ENCODE data around the gene PPP2R2C. TPM values are rescaled to one million over a fixed set of nuclear protein-coding genes. Genes with fewer than 3 reads are reported as not detected.

Gene PPP2R2C
- total RNA-seq, 1 experiment from 2014 or later, result 32.9 TPM

DNA sequence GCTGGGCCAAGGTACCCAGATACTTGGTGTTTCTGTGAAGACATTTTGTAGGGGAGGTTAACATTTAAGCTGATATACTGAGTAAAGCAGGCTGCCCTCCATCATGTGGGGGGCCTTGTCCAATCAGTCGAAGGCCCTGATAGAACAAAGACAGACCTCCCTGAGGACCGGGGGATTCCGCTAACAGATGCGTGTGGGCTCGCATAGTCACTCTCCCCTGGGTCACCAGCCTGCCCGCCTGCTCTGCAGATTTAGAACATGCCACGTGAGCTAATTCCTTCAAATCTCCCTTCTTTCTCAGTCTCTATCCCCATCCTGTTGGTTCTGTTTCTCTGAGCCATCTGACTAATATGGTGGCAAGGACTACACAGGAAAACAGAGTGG lies 142.0 kb downstream of the PPP2R2C start:
- TF ChIP-seq EZH2 (IDR thresholded peaks at IDR 0.05) (no peak), POLR2AphosphoS5 (IDR thresholded peaks at IDR 0.05; ENCODE audit: low read depth, low read length) (no peak), JUND (IDR thresholded peaks at IDR 0.05) (no peak), SRF (IDR thresholded peaks at IDR 0.05; ENCODE audit: low read depth) (no peak), MAX (IDR thresholded peaks at IDR 0.05) (no peak), CBX3 (IDR thresholded peaks at IDR 0.05; ENCODE audit: low read depth) (no peak), SIN3A (IDR thresholded peaks at IDR 0.05; ENCODE audit: low read depth) (no peak), ZFX (IDR thresholded peaks at IDR 0.05) (no peak), SP1 (IDR thresholded peaks at IDR 0.05; ENCODE audit: low read depth) (no peak), YY1 (IDR thresholded peaks at IDR 0.05; ENCODE audit: extremely low read depth, insufficient replicate concordance, low read depth, low read length) (no peak), ELF1 (IDR thresholded peaks at IDR 0.05; ENCODE audit: borderline replicate concordance, low read depth) (no peak), ZNF274 (IDR thresholded peaks at IDR 0.05; ENCODE audit: low read depth, low read length) (no peak), FOSL1 (IDR thresholded peaks at IDR 0.05; ENCODE audit: low read depth) (no peak), RAD21 (IDR thresholded peaks at IDR 0.05; ENCODE audit: low read depth) (no peak), TCF7L2 (IDR thresholded peaks at IDR 0.05; ENCODE audit: borderline replicate concordance, extremely low read depth, insufficient read depth, insufficient read length) (no peak), CEBPB (IDR thresholded peaks at IDR 0.05; ENCODE audit: low read depth) (no peak), POLR2A (IDR thresholded peaks at IDR 0.05; ENCODE audit: borderline replicate concordance, extremely low read depth, insufficient read depth, insufficient read length) (no peak)
- TF ChIP-seq, protein P1, sequence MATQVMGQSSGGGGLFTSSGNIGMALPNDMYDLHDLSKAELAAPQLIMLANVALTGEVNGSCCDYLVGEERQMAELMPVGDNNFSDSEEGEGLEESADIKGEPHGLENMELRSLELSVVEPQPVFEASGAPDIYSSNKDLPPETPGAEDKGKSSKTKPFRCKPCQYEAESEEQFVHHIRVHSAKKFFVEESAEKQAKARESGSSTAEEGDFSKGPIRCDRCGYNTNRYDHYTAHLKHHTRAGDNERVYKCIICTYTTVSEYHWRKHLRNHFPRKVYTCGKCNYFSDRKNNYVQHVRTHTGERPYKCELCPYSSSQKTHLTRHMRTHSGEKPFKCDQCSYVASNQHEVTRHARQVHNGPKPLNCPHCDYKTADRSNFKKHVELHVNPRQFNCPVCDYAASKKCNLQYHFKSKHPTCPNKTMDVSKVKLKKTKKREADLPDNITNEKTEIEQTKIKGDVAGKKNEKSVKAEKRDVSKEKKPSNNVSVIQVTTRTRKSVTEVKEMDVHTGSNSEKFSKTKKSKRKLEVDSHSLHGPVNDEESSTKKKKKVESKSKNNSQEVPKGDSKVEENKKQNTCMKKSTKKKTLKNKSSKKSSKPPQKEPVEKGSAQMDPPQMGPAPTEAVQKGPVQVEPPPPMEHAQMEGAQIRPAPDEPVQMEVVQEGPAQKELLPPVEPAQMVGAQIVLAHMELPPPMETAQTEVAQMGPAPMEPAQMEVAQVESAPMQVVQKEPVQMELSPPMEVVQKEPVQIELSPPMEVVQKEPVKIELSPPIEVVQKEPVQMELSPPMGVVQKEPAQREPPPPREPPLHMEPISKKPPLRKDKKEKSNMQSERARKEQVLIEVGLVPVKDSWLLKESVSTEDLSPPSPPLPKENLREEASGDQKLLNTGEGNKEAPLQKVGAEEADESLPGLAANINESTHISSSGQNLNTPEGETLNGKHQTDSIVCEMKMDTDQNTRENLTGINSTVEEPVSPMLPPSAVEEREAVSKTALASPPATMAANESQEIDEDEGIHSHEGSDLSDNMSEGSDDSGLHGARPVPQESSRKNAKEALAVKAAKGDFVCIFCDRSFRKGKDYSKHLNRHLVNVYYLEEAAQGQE (IDR thresholded peaks at IDR 0.05; ENCODE audit: low read depth), result no peak
- TF ChIP-seq, protein P2, sequence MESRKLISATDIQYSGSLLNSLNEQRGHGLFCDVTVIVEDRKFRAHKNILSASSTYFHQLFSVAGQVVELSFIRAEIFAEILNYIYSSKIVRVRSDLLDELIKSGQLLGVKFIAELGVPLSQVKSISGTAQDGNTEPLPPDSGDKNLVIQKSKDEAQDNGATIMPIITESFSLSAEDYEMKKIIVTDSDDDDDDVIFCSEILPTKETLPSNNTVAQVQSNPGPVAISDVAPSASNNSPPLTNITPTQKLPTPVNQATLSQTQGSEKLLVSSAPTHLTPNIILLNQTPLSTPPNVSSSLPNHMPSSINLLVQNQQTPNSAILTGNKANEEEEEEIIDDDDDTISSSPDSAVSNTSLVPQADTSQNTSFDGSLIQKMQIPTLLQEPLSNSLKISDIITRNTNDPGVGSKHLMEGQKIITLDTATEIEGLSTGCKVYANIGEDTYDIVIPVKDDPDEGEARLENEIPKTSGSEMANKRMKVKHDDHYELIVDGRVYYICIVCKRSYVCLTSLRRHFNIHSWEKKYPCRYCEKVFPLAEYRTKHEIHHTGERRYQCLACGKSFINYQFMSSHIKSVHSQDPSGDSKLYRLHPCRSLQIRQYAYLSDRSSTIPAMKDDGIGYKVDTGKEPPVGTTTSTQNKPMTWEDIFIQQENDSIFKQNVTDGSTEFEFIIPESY (IDR thresholded peaks at IDR 0.05; ENCODE audit: extremely low read depth, insufficient replicate concordance, low read length), result no peak
- Histone ChIP-seq H3K9me3 (ENCODE audit: control insufficient read depth in 1 of 2, insufficient read depth in 1 of 2, low read depth in 1 of 2, low read length in 2 of 2) (no peaks in the 10 kb centered on the region), H3K27me3 (ENCODE audit: insufficient read depth, low read length) (no peaks in the 10 kb centered on the region), H4K20me1 (ENCODE audit: insufficient read depth) (no peaks in the 10 kb centered on the region), H3K79me2 (ENCODE audit: insufficient read depth, low read length) (no peaks in the 10 kb centered on the region), H3K9ac (ENCODE audit: low read length) (no peak overlapping the region), H2AFZ (ENCODE audit: low read depth, low read length, poor library complexity, severe bottlenecking) (no peak overlapping the region), H3K27ac (ENCODE audit: low read depth, low read length) (no peak overlapping the region), H3K4me2 (ENCODE audit: low read length) (no peak overlapping the region), H3K4me3 (replicated peaks in 1 of 2; ENCODE audit: low read depth in 1 of 2, low read length in 2 of 2) (no peak overlapping the region), H3K4me1 (ENCODE audit: control insufficient read depth in 1 of 2, insufficient read depth in 2 of 2, low read length in 2 of 2) (peaks cover 3 to 8% of the 10 kb centered on the region in 2 experiments), H3K9me2 (ENCODE audit: insufficient read depth) (no peaks in the 10 kb centered on the region), H3K36me3 (ENCODE audit: control insufficient read depth in 1 of 2, insufficient read depth in 2 of 2, low read length in 2 of 2) (no peaks in the 10 kb centered on the region)
- CTCF ChIA-PET, result interaction anchor here (1.0 to 12.2 kb wide), 8 partner anchors 10 to 332 kb away, joined by 3 to 201 read pairs (median 10); no protein-coding TSS in a partner anchor
- BruUV-seq (replicated peaks), result no TSS peak
- intact Hi-C loops (cut with micrococcal nuclease), result loop anchor here (10.0 kb wide), 1 partner anchor 354 kb away; no protein-coding TSS in a partner anchor
- POLR2A ChIA-PET, result no interaction called here
- no peak for ATAC-seq
- no peak for DNase-seq (ENCODE audit: low read depth, low spot score)
- RAD21 ChIA-PET (ENCODE audit: low non-redundant PET in 1 of 2, low total read pairs in 2 of 2, uncharacterized antibody in 2 of 2, unreplicated experiment in 2 of 2), result no interaction called here

Measured in HCT116 (cell line).